Natural killer cell (primary cell): ENCODE results near the gene RPS6KA1. TPM values are rescaled to one million over a fixed set of nuclear protein-coding genes. Genes with fewer than 3 reads are reported as not detected.

Experiments
- ATAC-seq, 3 donors: fragments of 150-1000 bp in 2 of 3; fragments of 200-7000 bp in 1 of 3; cut with Tn5 transposase; 1 replicate in 1 of 3; 2 replicates in 2 of 3; pipeline ENCODE4 v1.10.0; 2021; ENCODE audit warnings: mild to moderate bottlenecking in 2 of 3, moderate library complexity in 2 of 3
- DNase-seq, 2 donors: peaks; one replicate each; pipeline versions ENCODE4 v3.0.0 to v3.0.0-alpha.2; 2013 to 2021; ENCODE audit warnings: mixed read lengths in 1 of 2
- H3K27ac ChIP-seq: one replicate; pipeline ENCODE4 v1.5.1; 2013; ENCODE audit warnings: mild to moderate bottlenecking, low read length
- H3K27me3 ChIP-seq: one replicate; pipeline ENCODE4 v1.6.1; 2013; ENCODE audit warnings: low read length; ENCODE audit not compliant: control insufficient read depth, insufficient read depth
- H3K36me3 ChIP-seq: one replicate; pipeline ENCODE4 v1.6.1; 2013; ENCODE audit warnings: low read length; ENCODE audit not compliant: control insufficient read depth, insufficient read depth
- H3K4me1 ChIP-seq: one replicate; pipeline ENCODE4 v1.6.1; 2013; ENCODE audit warnings: low read length; ENCODE audit not compliant: control insufficient read depth, insufficient read depth
- H3K4me3 ChIP-seq: one replicate; pipeline ENCODE4 v1.5.1; 2013; ENCODE audit warnings: low read length
- H3K9me3 ChIP-seq: one replicate; pipeline ENCODE4 v1.6.1; 2013; ENCODE audit warnings: low read length; ENCODE audit not compliant: control insufficient read depth, insufficient read depth
- H3K27ac Mint-ChIP-seq, 2 donors: one replicate each; pipeline ENCODE4 v1.8.0; 2022; ENCODE audit warnings: mild to moderate bottlenecking in 2 of 2, mixed read lengths in 2 of 2, moderate library complexity in 1 of 2
- H3K27me3 Mint-ChIP-seq, 2 donors: one replicate each; pipeline ENCODE4 v1.8.0; 2022; ENCODE audit warnings: low read depth in 2 of 2, mixed read lengths in 2 of 2
- H3K36me3 Mint-ChIP-seq: one replicate; pipeline ENCODE4 v1.8.0; 2022; ENCODE audit warnings: mixed read lengths
- H3K4me1 Mint-ChIP-seq, 2 donors: one replicate each; pipeline ENCODE4 v1.8.0; 2022; ENCODE audit warnings: mixed read lengths in 2 of 2
- H3K4me3 Mint-ChIP-seq: one replicate; pipeline ENCODE4 v1.8.0; 2022; ENCODE audit warnings: mild to moderate bottlenecking, moderate library complexity, mixed read lengths
- H3K9me3 Mint-ChIP-seq, 2 donors: one replicate each; pipeline ENCODE4 v1.8.0; 2022; ENCODE audit warnings: mixed read lengths in 2 of 2
- CTCF ChIP-seq: fragments of 200-600 bp; IDR thresholded peaks from one replicate; pipeline ENCODE4 v1.8.0; 2022; ENCODE audit warnings: antibody characterized with exemption
- WGBS: methylation state at CpG from one replicate; pipeline ENCODE4 v1.1.7; 2013; ENCODE audit warnings: missing lambda C conversion rate; ENCODE audit not compliant: insufficient coverage; 5-methylcytosine and 5-hydroxymethylcytosine counted together
- intact Hi-C: fragments of 100-400 bp; cut with micrococcal nuclease; formaldehyde crosslinking; loops from one replicate; pipeline ENCODE4 v1.14.2; 2022
- total RNA-seq, 4 donors: library from RNA; stranded (reverse); fragments of 120-200 nt in 1 of 4; gene quantifications; one replicate each; pipeline versions ENCODE4 v1.2.3 to v1.2.4, GENCODE V29; 2013 to 2022

The RPS6KA1 gene
- total RNA-seq, 3 donors from 2014 or later (not counting 1 experiment from before 2014, with no cell fraction given) = 191 to 226 (median 215) TPM

GRCh38 chr1:26545969-26546323, 16.4 kb downstream of the RPS6KA1 start:
- Histone ChIP-seq H3K4me1 (peaks cover 74% of the 10 kb centered on the region), H3K36me3 (peaks cover 22% of the 10 kb centered on the region), H3K27ac (peak overlapping the region; percentile 76), H3K9me3 (no peaks in the 10 kb centered on the region), H3K27me3 (no peaks in the 10 kb centered on the region), H3K4me3 (peak overlapping the region; percentile 94)
- intact Hi-C loops = loop anchor here (10.0 kb wide), 1 partner anchor 431 kb away; the partner anchor contains the start of gene PDIK1L
- Mint-ChIP-seq H3K27me3 (no peaks in the 10 kb centered on the region), H3K27ac (peak overlapping the region; percentile 99), H3K4me3 (peak overlapping the region; percentile 91), H3K9me3 (no peaks in the 10 kb centered on the region), H3K4me1 (peaks cover 74 to 80% of the 10 kb centered on the region in 2 donors), H3K36me3 (no peaks in the 10 kb centered on the region)
- WGBS = 0% methylated on average over 4 of the region's 4 CpGs
- no peak for ATAC-seq
- no peak for TF ChIP-seq CTCF
- no peak for DNase-seq

- 37% methylated on average over 8 of the region's 8 CpGs for WGBS
- Histone ChIP-seq H3K4me1 (peaks cover 74% of the 10 kb centered on the region), H3K4me3 (peak overlapping the region; percentile 94), H3K36me3 (peaks cover 26% of the 10 kb centered on the region), H3K27me3 (no peaks in the 10 kb centered on the region), H3K27ac (peak overlapping the region; percentile 76), H3K9me3 (no peaks in the 10 kb centered on the region)
- intact Hi-C loops = loop anchor here (10.0 kb wide), 1 partner anchor 432 kb away; the partner anchor contains the start of gene PDIK1L
- ATAC-seq = no peak
- no peaks in the 10 kb centered on the region for H3K9me3 Mint-ChIP-seq
- H3K4me3 Mint-ChIP-seq = peak overlapping the region; percentile 91
- H3K4me1 Mint-ChIP-seq = peaks cover 74 to 84% of the 10 kb centered on the region in 2 donors
- H3K27ac Mint-ChIP-seq = peak overlapping the region; percentile 99
- no peaks in the 10 kb centered on the region for H3K36me3 Mint-ChIP-seq
- no peak for TF ChIP-seq CTCF
- H3K27me3 Mint-ChIP-seq = no peaks in the 10 kb centered on the region
- no peak for DNase-seq
Measured at GRCh38 chr1:26546375-26546774, 16.8 kb downstream of the RPS6KA1 start.

DNA sequence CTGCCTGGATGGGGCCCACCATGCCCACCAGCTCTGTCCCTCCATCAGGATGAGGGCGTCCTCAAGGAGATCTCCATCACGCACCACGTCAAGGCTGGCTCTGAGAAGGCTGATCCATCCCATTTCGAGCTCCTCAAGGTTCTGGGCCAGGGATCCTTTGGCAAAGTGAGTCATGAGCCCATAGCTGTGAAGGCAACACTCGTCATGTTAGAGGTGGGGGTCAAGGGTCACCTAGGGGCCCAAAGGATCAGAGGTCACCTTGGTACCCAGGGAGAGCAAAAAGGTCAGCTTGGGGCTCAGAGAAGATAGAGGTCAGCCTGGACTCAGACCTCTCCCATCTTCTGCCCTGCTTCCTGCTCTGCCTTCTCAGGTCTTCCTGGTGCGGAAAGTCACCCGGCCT, 17.3 kb downstream of the RPS6KA1 start:
- Histone ChIP-seq H3K4me3 (peak overlapping the region; percentile 94), H3K27ac (peak overlapping the region; percentile 76), H3K36me3 (peaks cover 31% of the 10 kb centered on the region), H3K9me3 (no peaks in the 10 kb centered on the region), H3K27me3 (no peaks in the 10 kb centered on the region), H3K4me1 (peaks cover 72% of the 10 kb centered on the region)
- Mint-ChIP-seq H3K36me3 (no peaks in the 10 kb centered on the region), H3K4me3 (peak overlapping the region; percentile 91), H3K27ac (peak overlapping the region; percentile 99), H3K4me1 (peaks cover 69 to 80% of the 10 kb centered on the region in 2 donors), H3K9me3 (no peaks in the 10 kb centered on the region), H3K27me3 (no peaks in the 10 kb centered on the region)
- intact Hi-C loops = loop anchor here (10.0 kb wide), 1 partner anchor 432 kb away; the partner anchor contains the start of gene PDIK1L
- WGBS = 88% methylated on average over 7 of the region's 7 CpGs
- DNase-seq = no peak
- no peak for ATAC-seq
- TF ChIP-seq CTCF = no peak

GRCh38 chr1:26548841-26549240, 19.3 kb downstream of the RPS6KA1 start:
- TF ChIP-seq CTCF = no peak
- Histone ChIP-seq H3K27ac (no peak overlapping the region), H3K4me3 (no peak overlapping the region), H3K9me3 (no peaks in the 10 kb centered on the region), H3K36me3 (peaks cover 46% of the 10 kb centered on the region), H3K4me1 (peaks cover 62% of the 10 kb centered on the region), H3K27me3 (no peaks in the 10 kb centered on the region)
- peak overlapping the region; percentile 99 for H3K27ac Mint-ChIP-seq
- H3K9me3 Mint-ChIP-seq = no peaks in the 10 kb centered on the region
- WGBS = 94% methylated on average over 3 of the region's 3 CpGs
- DNase-seq = no peak
- H3K27me3 Mint-ChIP-seq = no peaks in the 10 kb centered on the region
- intact Hi-C loops = loop anchor here (10.0 kb wide), 1 partner anchor 434 kb away; the partner anchor contains the start of gene PDIK1L
- H3K36me3 Mint-ChIP-seq = no peaks in the 10 kb centered on the region
- H3K4me3 Mint-ChIP-seq = no peak overlapping the region
- no peak for ATAC-seq
- peaks cover 58 to 71% of the 10 kb centered on the region in 2 donors for H3K4me1 Mint-ChIP-seq
